H1 (cell line): ENCODE results near the gene SLC15A1. TPM values are rescaled to one million over a fixed set of nuclear protein-coding genes. Genes with fewer than 3 reads are reported as not detected.

Experiments
- CTCF ChIA-PET: fragments of 300-600 bp; sonication (Branson Sonifier 250); formaldehyde crosslinking; loops from one replicate; lab custom pipeline; 2021; ENCODE audit not compliant: partially characterized antibody; lab: Charles Lee
- POLR2A ChIA-PET: fragments of 300-600 bp; sonication (Branson Sonifier 250); formaldehyde crosslinking; loops from one replicate; lab custom pipeline; 2021; ENCODE audit warnings: inconsistent platforms; ENCODE audit not compliant: partially characterized antibody; lab: Charles Lee
- DNase-seq, 2 experiments: peaks; one replicate each; pipeline versions ENCODE4 v3.0.0 to v3.0.0-alpha.2; 2010 to 2022; ENCODE audit warnings: low spot score in 2 of 2, low read depth in 1 of 2, mixed read lengths in 1 of 2
- FAIRE-seq: peaks from 2 replicates; lab custom pipeline; 2011; peaks lifted over from hg19 to GRCh38; lab: Jason Lieb, UNC
- H2AFZ ChIP-seq: 2 replicates; pipeline ENCODE4 v1.8.1; 2012; ENCODE audit warnings: low read length, inconsistent platforms
- H2AK5ac ChIP-seq: 2 replicates; pipeline ENCODE4 v1.6.1; 2013; ENCODE audit warnings: low read depth, low read length
- H2BK120ac ChIP-seq: replicated peaks from 2 replicates; pipeline ENCODE3; 2013; ENCODE audit warnings: low read depth, low read length, inconsistent platforms
- H2BK12ac ChIP-seq: 2 replicates; pipeline ENCODE4 v1.6.1; 2013; ENCODE audit warnings: low read depth, low read length
- H2BK15ac ChIP-seq: 2 replicates; pipeline ENCODE4 v1.6.1; 2013; ENCODE audit warnings: low read length
- H2BK20ac ChIP-seq: 2 replicates; pipeline ENCODE4 v1.6.1; 2013; ENCODE audit warnings: low read length
- H2BK5ac ChIP-seq: 2 replicates; pipeline ENCODE4 v1.6.1; 2013; ENCODE audit warnings: low read depth, low read length
- H3K14ac ChIP-seq: 2 replicates; pipeline ENCODE4 v1.6.1; 2013; ENCODE audit warnings: inconsistent platforms; ENCODE audit not compliant: insufficient read length
- H3K18ac ChIP-seq: 2 replicates; pipeline ENCODE4 v1.6.1; 2013; ENCODE audit warnings: low read length; ENCODE audit errors: extremely low read depth
- H3K23ac ChIP-seq: 2 replicates; pipeline ENCODE4 v1.6.1; 2013; ENCODE audit warnings: inconsistent platforms; ENCODE audit not compliant: insufficient read length
- H3K23me2 ChIP-seq: 2 replicates; pipeline ENCODE4 v1.6.1; 2013; ENCODE audit warnings: low read depth, low read length
- H3K27ac ChIP-seq: 2 replicates; pipeline ENCODE4 v1.6.1; 2011; ENCODE audit warnings: low read depth, low read length, inconsistent platforms
- H3K27me3 ChIP-seq, 4 experiments: replicated peaks in 1 of 4; 1 replicate in 1 of 4; 2 replicates in 3 of 4; pipeline versions ENCODE4 v1.6.1 to v1.8.1; 2011 to 2013; ENCODE audit warnings: low read length in 3 of 4, mild to moderate bottlenecking in 3 of 4, inconsistent platforms in 2 of 4, mixed read lengths in 2 of 4, moderate library complexity in 1 of 4; ENCODE audit not compliant: control insufficient read depth in 3 of 4, insufficient read depth in 3 of 4; ENCODE audit errors: extremely low read depth in 1 of 4
- H3K36me3 ChIP-seq, 4 experiments: 2 replicates each; pipeline versions ENCODE4 v1.6.1 to v1.8.1; 2011 to 2013; ENCODE audit warnings: mild to moderate bottlenecking in 4 of 4, low read length in 3 of 4, moderate library complexity in 2 of 4, control low read depth in 1 of 4, inconsistent platforms in 1 of 4; ENCODE audit not compliant: insufficient read depth in 4 of 4, control insufficient read depth in 2 of 4
- H3K4ac ChIP-seq: replicated peaks from 2 replicates; pipeline ENCODE3; 2013; ENCODE audit warnings: low read length, low read depth, mixed read lengths, inconsistent platforms; ENCODE audit not compliant: insufficient read length
- H3K4me1 ChIP-seq, 4 experiments: replicated peaks in 1 of 4; 1 replicate in 1 of 4; 2 replicates in 3 of 4; pipeline versions ENCODE4 v1.6.1 to v1.8.1; 2011 to 2013; ENCODE audit warnings: low read length in 3 of 4, inconsistent platforms in 2 of 4, mixed read lengths in 1 of 4; ENCODE audit not compliant: insufficient read depth in 4 of 4, control insufficient read depth in 3 of 4
- H3K4me2 ChIP-seq, 2 experiments: 2 replicates each; pipeline versions ENCODE4 v1.6.1 to v1.8.1; 2011 to 2013; ENCODE audit warnings: low read depth in 2 of 2, low read length in 2 of 2, control low read depth in 1 of 2, inconsistent platforms in 1 of 2, mild to moderate bottlenecking in 1 of 2; ENCODE audit not compliant: insufficient read depth in 1 of 2
- H3K4me3 ChIP-seq, 4 experiments: fragments of 200-600, 300-600 bp in 1 of 4; sonication (generic), shearing (Covaris generic), sonication (Bioruptor Twin) in 1 of 4; 2 replicates each; pipeline versions ENCODE4 v1.5.1 to v1.8.1; 2011 to 2016; ENCODE audit warnings: low read length in 4 of 4, low read depth in 3 of 4, control low read depth in 2 of 4, inconsistent platforms in 2 of 4, mild to moderate bottlenecking in 2 of 4, mixed read lengths in 1 of 4, moderate library complexity in 1 of 4; ENCODE audit not compliant: insufficient read depth in 2 of 4; ENCODE audit errors: extremely low read depth in 1 of 4
- H3K56ac ChIP-seq: replicated peaks from 2 replicates; pipeline ENCODE3; 2013; ENCODE audit warnings: low read depth, mild to moderate bottlenecking, mixed read lengths, low read length, inconsistent platforms; ENCODE audit not compliant: insufficient read length
- H3K79me1 ChIP-seq: 2 replicates; pipeline ENCODE4 v1.6.1; 2013; ENCODE audit warnings: low read depth, low read length, control low read depth
- H3K79me2 ChIP-seq, 2 experiments: 2 replicates each; pipeline versions ENCODE4 v1.6.1 to v1.8.1; 2012 to 2013; ENCODE audit warnings: low read length in 2 of 2, mild to moderate bottlenecking in 2 of 2, inconsistent platforms in 1 of 2; ENCODE audit not compliant: insufficient read depth in 2 of 2, control insufficient read depth in 1 of 2
- H3K9ac ChIP-seq, 4 experiments: replicated peaks in 1 of 4; 1 replicate in 1 of 4; 2 replicates in 3 of 4; pipeline versions ENCODE4 v1.6.1 to v1.8.1; 2011 to 2013; ENCODE audit warnings: low read depth in 3 of 4, low read length in 3 of 4, control low read depth in 2 of 4, mild to moderate bottlenecking in 2 of 4, moderate library complexity in 2 of 4, inconsistent platforms in 1 of 4; ENCODE audit errors: extremely low read depth in 1 of 4
- H3K9me3 ChIP-seq, 2 experiments: 2 replicates each; pipeline versions ENCODE4 v1.6.1 to v1.8.1; 2012 to 2013; ENCODE audit warnings: mild to moderate bottlenecking in 2 of 2, moderate library complexity in 2 of 2, control low read depth in 1 of 2, inconsistent platforms in 1 of 2, low read depth in 1 of 2, low read length in 1 of 2, mixed read lengths in 1 of 2; ENCODE audit not compliant: insufficient read depth in 2 of 2
- H4K20me1 ChIP-seq, 2 experiments: replicated peaks in 1 of 2; 2 replicates each; pipeline versions ENCODE3 to v1.8.1; 2011 to 2013; ENCODE audit warnings: inconsistent platforms in 2 of 2, low read length in 2 of 2, mild to moderate bottlenecking in 1 of 2; ENCODE audit not compliant: insufficient read depth in 2 of 2, control insufficient read depth in 1 of 2
- H4K5ac ChIP-seq: 2 replicates; pipeline ENCODE4 v1.6.1; 2013; ENCODE audit warnings: low read length, low read depth, mixed read lengths, inconsistent platforms; ENCODE audit not compliant: insufficient read length
- H4K8ac ChIP-seq: 2 replicates; pipeline ENCODE4 v1.8.0; 2013; ENCODE audit warnings: mild to moderate bottlenecking, moderate library complexity, low read length, inconsistent platforms; ENCODE audit not compliant: insufficient read depth; ENCODE audit errors: extremely low read depth
- H4K91ac ChIP-seq: replicated peaks from 2 replicates; pipeline ENCODE3; 2013; ENCODE audit warnings: low read length, mixed read lengths, inconsistent platforms; ENCODE audit not compliant: insufficient read length
- BACH1 ChIP-seq: IDR thresholded peaks from 2 replicates; pipeline ENCODE4 v1.6.1; 2012; ENCODE audit warnings: low read length, improper control_type of control experiment
- NANOG ChIP-seq: IDR thresholded peaks from 2 replicates; pipeline ENCODE4 v1.6.1; 2011; ENCODE audit warnings: low read length, low read depth, mild to moderate bottlenecking, inconsistent platforms; ENCODE audit not compliant: insufficient read depth, poor library complexity, severe bottlenecking
- RAD21 ChIP-seq, 2 experiments: IDR thresholded peaks in 1 of 2; conservative IDR thresholded peaks in 1 of 2; 2 replicates each; pipeline ENCODE4 v1.6.1; 2011; ENCODE audit warnings: low read depth in 2 of 2, low read length in 2 of 2, improper control_type of control experiment in 1 of 2, inconsistent platforms in 1 of 2, mild to moderate bottlenecking in 1 of 2, moderate library complexity in 1 of 2
- RBBP5 ChIP-seq: IDR thresholded peaks from 2 replicates; pipeline ENCODE4 v1.7.1; 2012; ENCODE audit warnings: low read depth, mild to moderate bottlenecking, inconsistent platforms, low read length, moderate library complexity, borderline replicate concordance
- RFX5 ChIP-seq: IDR thresholded peaks from 2 replicates; pipeline ENCODE4 v1.6.1; 2011; ENCODE audit warnings: low read depth, low read length, improper control_type of control experiment, borderline replicate concordance
- SRF ChIP-seq: IDR thresholded peaks from 2 replicates; pipeline ENCODE4 v1.6.1; 2011; ENCODE audit warnings: mild to moderate bottlenecking, low read depth, low read length, moderate library complexity
- TCF12 ChIP-seq: IDR thresholded peaks from 2 replicates; pipeline ENCODE4 v1.6.1; 2011; ENCODE audit warnings: low read depth, mild to moderate bottlenecking, low read length
- WGBS, 2 experiments: shearing (Covaris generic) in 1 of 2; methylation state at CpG; one replicate each; pipeline versions ENCODE4 v1.1.6 to v1.1.7; 2013 to 2015; ENCODE audit warnings: low lambda C conversion rate in 2 of 2, mixed read lengths in 2 of 2, inconsistent platforms in 1 of 2, low coverage in 1 of 2, missing lambda C conversion rate in 1 of 2; ENCODE audit not compliant: insufficient replicate concordance in 2 of 2, insufficient coverage in 1 of 2, insufficient read length in 1 of 2; ENCODE audit errors: extremely low coverage in 1 of 2, missing lambda C conversion rate in 1 of 2; 5-methylcytosine and 5-hydroxymethylcytosine counted together
- polyA plus RNA-seq, 7 experiments: library from polyadenylated mRNA; depleted of rRNA in 3 of 7; stranded (reverse) in 5 of 7; unstranded in 2 of 7; fragments of >200 nt in 5 of 7; fragments of 200-250 nt in 2 of 7; gene quantifications; 1 replicate in 5 of 7; 2 replicates in 1 of 7; 4 replicates in 1 of 7; pipeline versions ENCODE4 v1.2.1 to v1.2.3, GENCODE V29; 2011 to 2013; ENCODE audit warnings: missing spikeins in 2 of 7, mixed read lengths in 2 of 7
- total RNA-seq: library from RNA; stranded (reverse); fragmentation: NEBNext Ultra II Directional; extraction: Animal tissue kit (Norgen Biotek cat#: 25700); gene quantifications from 2 replicates; pipeline ENCODE4 v1.2.1, GENCODE V29; 2021

The SLC15A1 gene
- total and polyA plus RNA-seq, 2 of the 8 experiments (the other 6 are each of a cell fraction or from before 2014, with no cell fraction given): 1.3 to 2.4 TPM

- Histone ChIP-seq H3K4me2 (no peak overlapping the region), H3K36me3 (no peaks in the 10 kb centered on the region), H3K23ac (no peak overlapping the region), H4K20me1 (no peaks in the 10 kb centered on the region), H2BK5ac (no peak overlapping the region), H3K9me3 (no peaks in the 10 kb centered on the region), H3K56ac (no peak overlapping the region), H3K27me3 (no peaks in the 10 kb centered on the region), H2AFZ (no peak overlapping the region), H2BK12ac (no peak overlapping the region), H2BK120ac (no peak overlapping the region), H3K27ac (no peak overlapping the region), H3K4me1 (peaks cover 0 to 14% (median 8%) of the 10 kb centered on the region in 4 experiments; a peak in 4 of 7 replicates), H3K4ac (no peak overlapping the region), H4K91ac (no peak overlapping the region), H3K18ac (no peak overlapping the region), H3K79me1 (no peaks in the 10 kb centered on the region), H3K9ac (no peak overlapping the region), H2BK15ac (peak overlapping the region; percentile 74; the same call in 1 of the 2 replicates), H3K14ac (no peak overlapping the region), H2BK20ac (peak overlapping the region; percentile 63; the same call in 1 of the 2 replicates), H2AK5ac (no peak overlapping the region), H4K5ac (no peak overlapping the region), H4K8ac (no peak overlapping the region), H3K23me2 (no peaks in the 10 kb centered on the region), H3K4me3 (no peak overlapping the region), H3K79me2 (no peaks in the 10 kb centered on the region)
- no peak for FAIRE-seq
- whole genome bisulfite sequencing, 2 experiments: 87% methylated on average over 2 of the region's 2 CpGs; no CpG with 5 or more reads in 1 of the 2 experiments
- TF ChIP-seq NANOG: no peak
- TF ChIP-seq RAD21 (IDR thresholded peaks at IDR 0.05 in 1 of 2, conservative IDR thresholded peaks at IDR 0.05 in 1 of 2; ENCODE audit: low read depth in 2 of 2, low read length in 2 of 2): peak; percentile 8 to 14; a peak in 1 of 4 replicates
- no peak for TF ChIP-seq RFX5
- TF ChIP-seq BACH1: no peak
- no peak for TF ChIP-seq SRF
- TF ChIP-seq RBBP5: no peak
- TF ChIP-seq TCF12: no peak
- ChIA-PET CTCF (interaction anchor here (0.6 to 5.2 kb wide), 11 partner anchors 11 to 349 kb away, joined by 3 to 32 read pairs (median 4); no protein-coding TSS in a partner anchor), POLR2A (interaction anchor here (1.0 kb wide), 1 partner anchor 8 kb away, joined by 4 read pairs; no protein-coding TSS in a partner anchor)
- DNase-seq: no peak
These were observed 67.3 kb downstream of the SLC15A1 start for GRCh38 chr13:98685146-98685545.
